ENCODE data around the gene PDK1.
"Not testable (repeated sequence)": the region's sequence is repeated elsewhere in the genome, so short reads cannot be mapped to it uniquely, and the experiment has no call there.

PDK1 gene

DNA sequence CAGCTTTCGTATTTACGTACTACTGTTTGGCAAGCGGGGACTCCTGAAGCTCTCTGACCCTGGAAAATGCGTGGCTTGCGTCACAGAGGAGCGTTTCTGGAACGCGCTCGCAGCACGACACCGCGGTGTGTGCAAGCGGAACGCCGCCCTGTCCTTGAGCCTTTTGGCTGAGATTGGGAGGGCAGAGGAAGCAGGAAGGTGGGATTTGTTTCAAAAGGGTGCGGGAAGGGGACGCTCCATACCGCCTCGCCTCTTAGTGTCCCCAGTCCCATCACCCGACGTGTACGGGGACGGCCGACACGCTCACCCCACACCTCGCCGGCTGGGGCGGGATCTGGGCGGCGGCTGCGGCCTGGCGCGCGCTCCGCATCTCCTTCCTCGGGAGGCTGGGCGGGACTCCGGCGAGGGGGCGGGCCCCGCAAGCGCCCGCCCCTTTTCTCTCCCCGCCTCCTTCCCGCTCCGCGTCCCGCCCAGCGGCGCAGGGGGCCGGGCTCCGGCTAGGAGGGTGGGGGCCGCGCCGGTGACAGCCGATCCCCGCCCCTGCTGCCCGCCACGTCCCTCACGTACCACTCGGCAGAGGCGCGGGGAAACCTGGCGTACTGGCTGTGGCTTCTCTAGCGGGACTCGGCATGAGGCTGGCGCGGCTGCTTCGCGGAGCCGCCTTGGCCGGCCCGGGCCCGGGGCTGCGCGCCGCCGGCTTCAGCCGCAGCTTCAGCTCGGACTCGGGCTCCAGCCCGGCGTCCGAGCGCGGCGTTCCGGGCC, at the start of gene PDK1:
TSS of gene PDK1 (plus strand) at position 569 of the 762 bp plus-strand sequence. CDS start at position 630, 61 bp downstream.
- peak; percentile 82 for TF ChIP-seq POLR2A (IDR thresholded peaks at IDR 0.05; ENCODE audit: low read depth, low read length)
- peak; percentile 80 for DNase-seq (ENCODE audit: insufficient read length, low spot score)
- FAIRE-seq = no peak

DNA sequence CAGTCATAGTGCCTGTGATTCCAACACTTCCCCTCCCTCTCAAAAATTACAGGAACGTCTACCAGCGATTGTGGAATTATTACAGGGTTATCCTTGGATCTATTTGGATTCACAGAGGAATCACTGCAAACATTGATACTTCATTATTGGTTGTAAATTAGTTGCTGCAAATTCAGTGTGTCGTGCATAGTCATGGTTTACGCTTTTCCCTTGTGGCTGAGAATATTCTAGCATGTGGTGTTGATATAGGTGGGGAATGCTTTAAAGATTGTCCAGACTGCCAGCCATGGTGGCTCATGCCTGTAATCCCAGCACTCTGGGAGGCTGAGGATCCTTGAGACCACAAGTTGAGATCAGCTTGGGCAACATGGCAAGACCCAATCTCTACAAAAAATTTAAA, 48.7 kb upstream of the PDK1 start:
- no peak for FAIRE-seq
- no peak for TF ChIP-seq POLR2A (IDR thresholded peaks at IDR 0.05; ENCODE audit: low read depth, low read length)
- no peak for DNase-seq (ENCODE audit: insufficient read length, low spot score)

DNA sequence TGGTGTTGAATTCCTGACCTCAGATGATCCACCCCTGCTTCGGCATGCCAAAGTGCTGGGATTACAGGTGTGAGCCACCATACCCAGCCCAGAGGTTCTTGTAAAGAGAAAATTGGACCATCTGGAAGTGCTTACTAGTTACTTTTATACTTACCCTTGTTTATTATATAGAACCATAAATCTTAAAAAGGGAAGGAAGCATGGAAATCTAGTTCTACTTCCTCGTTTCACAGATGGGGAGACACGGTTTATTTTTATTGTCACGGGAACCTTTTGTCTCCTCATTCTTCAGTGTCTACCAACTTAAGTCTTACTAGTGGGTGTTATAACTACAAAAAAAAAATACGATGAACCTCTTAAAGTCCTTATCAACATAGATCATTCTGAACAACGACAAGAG, 45.8 kb upstream of the PDK1 start:
- FAIRE-seq (no peak), DNase-seq (ENCODE audit: insufficient read length, low spot score) (no peak)
- TF ChIP-seq POLR2A (IDR thresholded peaks at IDR 0.05; ENCODE audit: low read depth, low read length) = no peak

DNA sequence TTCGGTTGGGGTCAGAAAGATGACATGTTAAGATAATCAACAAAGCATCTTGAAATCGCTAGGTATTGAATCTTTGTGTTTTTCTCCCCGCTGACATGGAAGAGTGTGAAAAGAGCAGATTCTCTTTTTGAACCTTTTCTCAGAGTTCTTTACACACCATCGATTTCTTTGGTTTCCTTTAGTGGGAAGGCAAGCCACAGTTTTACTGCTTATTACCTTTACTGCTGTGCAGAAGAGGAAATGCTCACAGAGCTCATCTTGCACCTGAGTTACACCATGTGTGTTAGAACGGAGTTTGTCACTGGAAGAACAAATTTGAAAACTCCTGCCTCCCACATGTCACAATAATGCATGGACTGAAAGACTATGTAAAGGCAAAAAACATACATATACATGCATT, 45.3 kb upstream of the PDK1 start:
- FAIRE-seq (no peak), DNase-seq (ENCODE audit: insufficient read length, low spot score) (no peak)

DNA sequence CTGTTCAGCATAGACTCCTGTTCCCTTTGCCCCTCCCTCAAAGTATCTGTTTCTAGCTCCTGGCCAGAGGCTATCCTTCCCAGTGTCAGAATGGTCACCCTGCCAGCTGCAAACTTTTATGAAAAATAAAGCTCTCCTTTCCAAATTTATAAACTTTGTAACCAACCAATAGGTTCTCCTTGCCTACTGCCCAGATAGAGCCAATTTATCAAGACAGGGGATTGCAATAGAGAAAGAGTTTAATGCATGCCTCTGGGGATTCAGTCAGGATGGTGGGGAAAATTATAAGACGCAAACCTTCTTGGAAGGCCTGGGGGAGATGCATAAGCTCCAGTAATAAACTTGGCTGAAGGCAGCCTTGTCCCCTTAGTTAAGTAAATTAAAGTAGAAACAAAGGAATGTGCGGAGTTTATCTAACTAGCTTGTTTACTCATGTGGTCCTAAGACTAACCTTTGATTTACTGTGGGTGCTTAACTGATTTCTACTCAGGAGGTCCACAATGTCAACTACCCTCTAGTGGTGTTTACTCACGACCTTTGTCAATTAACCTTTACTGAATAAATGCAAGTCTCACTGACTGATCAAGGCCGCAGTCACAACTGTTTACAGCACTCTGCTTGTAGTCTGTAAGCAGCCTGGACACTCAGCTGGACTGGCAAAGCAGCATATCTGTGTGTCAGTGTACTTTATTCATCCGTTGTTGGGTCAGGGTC, 42.9 kb upstream of the PDK1 start:
- FAIRE-seq (no peak), DNase-seq (ENCODE audit: insufficient read length, low spot score) (no peak)
- TF ChIP-seq POLR2A (IDR thresholded peaks at IDR 0.05; ENCODE audit: low read depth, low read length) = no peak

More for the DNA sequence above, 45.3 kb upstream of the PDK1 start:
- TF ChIP-seq POLR2A (IDR thresholded peaks at IDR 0.05; ENCODE audit: low read depth, low read length) = no peak

DNA sequence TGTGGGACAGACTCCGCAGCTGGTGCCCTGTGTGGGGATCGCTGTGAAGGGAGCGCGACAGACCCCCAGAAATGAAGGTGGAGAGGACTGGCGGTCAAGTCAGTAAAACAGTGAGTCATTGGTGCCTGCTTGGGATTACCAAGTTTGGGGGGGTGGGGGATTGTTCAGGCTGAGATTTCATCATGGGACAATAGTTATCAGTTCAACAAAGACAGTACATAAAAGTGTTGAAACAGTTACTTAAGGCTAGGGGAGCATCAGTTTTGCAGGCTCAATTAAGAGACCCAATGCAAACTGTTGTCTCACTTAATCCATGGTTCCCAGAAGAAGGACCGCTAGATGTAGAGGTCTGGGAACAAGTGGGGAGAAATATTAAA, 42.4 kb upstream of the PDK1 start:
- FAIRE-seq (no peak), DNase-seq (ENCODE audit: insufficient read length, low spot score) (no peak)
- TF ChIP-seq POLR2A (IDR thresholded peaks at IDR 0.05; ENCODE audit: low read depth, low read length) = no peak

DNA sequence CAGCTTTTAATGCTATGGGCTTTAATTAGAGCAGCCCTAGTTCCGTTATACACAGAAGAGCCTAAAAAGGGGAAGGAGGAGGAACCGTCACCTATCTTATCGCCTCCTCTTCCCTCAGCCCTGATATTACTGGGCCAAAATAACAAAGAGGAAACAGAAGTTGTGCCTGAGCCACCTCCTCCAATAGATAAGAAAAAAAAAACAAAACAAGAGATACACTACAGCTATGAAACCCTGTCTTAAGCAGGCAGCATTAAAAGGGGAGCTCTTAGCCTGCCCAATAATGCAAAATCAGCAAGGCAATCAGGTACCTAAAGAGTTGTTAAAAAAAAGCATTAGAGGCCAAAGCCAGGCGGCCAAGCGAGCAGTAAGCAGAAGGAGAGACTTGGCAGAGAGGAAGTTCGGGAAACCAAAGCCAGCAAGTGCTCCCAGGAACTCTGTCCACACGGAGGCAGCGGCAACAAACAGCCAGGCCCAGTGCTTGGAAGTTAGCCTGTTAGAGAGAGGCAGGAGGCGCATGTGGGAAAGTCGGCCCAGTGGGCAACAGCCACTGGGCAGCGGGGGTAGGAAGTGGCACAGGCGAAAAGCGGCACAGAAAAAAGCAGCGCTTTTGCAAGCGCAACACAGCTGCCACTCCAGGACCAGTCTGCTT, 41.8 kb upstream of the PDK1 start:
- FAIRE-seq = no peak
- DNase-seq (ENCODE audit: insufficient read length, low spot score) = no peak
- TF ChIP-seq POLR2A (IDR thresholded peaks at IDR 0.05; ENCODE audit: low read depth, low read length) = no peak

DNA sequence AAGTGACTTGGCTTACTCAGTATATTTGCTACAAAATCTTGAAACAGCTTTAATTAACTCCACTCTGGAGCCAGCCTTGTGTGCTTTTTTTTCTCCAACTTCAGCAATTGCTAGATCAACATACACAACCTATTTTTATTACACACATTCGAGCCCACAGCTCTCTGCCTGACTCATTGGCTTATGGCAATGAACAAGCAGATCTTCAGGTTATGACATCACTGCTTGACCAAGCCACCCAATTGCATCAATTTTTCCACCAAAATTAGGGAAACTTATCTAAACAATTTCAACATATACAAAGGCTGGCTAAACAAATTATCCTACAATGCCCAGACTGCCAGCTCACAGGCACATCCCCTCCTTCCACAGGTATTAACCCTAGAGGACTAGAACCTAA, 39.6 kb upstream of the PDK1 start:
- FAIRE-seq = no peak
- no peak for DNase-seq (ENCODE audit: insufficient read length, low spot score)
- TF ChIP-seq POLR2A (IDR thresholded peaks at IDR 0.05; ENCODE audit: low read depth, low read length) = no peak

DNA sequence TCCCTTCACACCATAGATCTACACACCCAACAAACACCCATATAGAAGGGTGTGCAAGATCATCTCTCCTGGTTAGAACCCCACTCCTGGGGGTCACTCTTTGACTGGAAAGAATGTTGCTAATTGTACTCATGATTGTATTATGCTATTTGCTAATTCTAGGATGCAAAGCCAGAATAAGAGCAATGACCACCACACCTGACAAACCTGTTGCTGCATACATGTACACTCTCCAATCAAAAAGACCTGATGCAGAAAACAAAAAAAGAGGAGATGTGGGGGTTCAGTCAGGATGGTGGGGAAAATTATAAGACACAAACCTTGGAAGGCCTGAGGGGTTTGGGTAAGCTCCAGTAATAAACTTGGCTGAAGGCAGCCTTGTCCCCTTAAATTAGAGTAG, 36.9 kb upstream of the PDK1 start:
- no peak for TF ChIP-seq POLR2A (IDR thresholded peaks at IDR 0.05; ENCODE audit: low read depth, low read length)
- DNase-seq (ENCODE audit: insufficient read length, low spot score) (no peak), FAIRE-seq (no peak)

DNA sequence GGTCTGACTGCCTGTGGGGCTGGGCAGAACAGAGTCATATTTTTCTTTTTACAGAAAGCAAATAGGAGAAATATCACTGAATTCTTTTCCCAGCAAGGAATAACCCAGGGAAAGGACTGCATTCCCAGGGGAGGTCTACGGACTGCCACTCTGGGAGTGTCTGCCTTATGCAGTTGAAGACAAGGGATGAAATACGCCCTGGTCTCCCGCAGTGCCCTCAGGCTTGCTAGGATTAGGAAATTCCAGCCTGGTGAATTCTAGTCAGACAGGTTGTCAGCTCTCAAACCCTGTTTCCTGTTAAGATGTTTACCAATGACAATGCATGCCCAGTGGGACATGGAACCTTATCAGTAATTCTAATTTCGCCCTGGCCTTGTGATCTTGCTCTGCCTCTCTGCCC, 30.3 kb upstream of the PDK1 start:
- FAIRE-seq (no peak), DNase-seq (ENCODE audit: insufficient read length, low spot score) (no peak)
- TF ChIP-seq POLR2A (IDR thresholded peaks at IDR 0.05; ENCODE audit: low read depth, low read length) = no peak

DNA sequence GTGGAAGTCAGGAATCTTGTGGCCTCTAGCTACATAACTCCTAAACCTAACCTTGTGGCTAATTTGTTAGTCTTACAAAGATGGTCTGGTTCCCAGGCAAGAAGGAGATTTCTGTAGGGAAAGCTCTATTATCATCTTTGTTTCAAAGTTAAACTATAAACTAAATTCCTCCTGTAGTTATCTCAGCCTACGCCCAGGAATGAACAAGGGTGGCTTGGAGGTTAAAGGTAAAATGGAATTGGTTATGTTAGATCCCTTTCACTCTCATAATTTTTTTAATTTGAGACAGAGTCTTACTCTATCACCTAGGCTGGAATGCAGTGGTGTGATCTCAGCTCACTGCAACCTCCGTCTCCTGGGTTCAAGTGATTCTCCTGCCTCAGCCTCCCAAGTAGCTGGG, 24.6 kb upstream of the PDK1 start:
- FAIRE-seq (no peak), DNase-seq (ENCODE audit: insufficient read length, low spot score) (no peak)
- TF ChIP-seq POLR2A (IDR thresholded peaks at IDR 0.05; ENCODE audit: low read depth, low read length) = no peak

DNA sequence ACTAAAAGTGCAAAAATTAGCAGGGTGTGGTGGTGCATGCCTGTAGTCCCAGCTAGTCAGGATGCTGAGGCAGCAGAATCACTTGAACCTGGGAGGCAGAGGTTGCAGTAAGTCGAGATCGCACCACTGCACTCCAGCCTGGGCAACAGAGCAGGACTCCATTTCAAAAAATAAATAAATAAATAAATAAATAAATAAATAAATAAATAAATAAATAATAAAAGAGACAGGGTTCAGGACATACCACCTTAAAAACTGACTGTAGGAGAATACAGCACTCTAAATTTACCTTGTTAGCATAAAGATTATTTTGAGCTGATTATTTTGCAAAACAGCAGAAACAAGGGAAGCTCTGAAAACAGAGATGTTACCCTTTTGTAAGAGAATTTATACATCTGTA, 23.4 kb upstream of the PDK1 start:
- not testable (repeated sequence) for FAIRE-seq; DNase-seq (ENCODE audit: insufficient read length, low spot score)

DNA sequence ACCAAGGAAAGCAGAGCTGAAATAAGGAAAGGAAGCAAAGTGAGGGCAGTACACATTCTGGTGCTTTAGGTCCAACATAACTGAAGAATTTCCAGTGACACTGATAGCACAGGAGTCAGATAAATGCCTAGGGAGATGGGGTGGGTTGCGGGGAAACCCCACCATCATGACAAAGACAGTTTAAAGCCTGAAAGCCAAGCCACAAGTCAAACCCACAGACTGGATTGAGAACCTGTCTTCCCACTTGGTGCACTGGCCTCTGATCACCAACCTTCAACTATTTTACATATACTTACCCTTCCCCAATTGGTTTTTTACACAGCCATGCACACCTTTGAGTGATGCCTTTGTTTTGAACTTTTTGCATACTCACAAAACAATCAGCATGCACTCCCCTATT, 22.2 kb upstream of the PDK1 start:
- DNase-seq (ENCODE audit: insufficient read length, low spot score) (no peak), FAIRE-seq (no peak)
- TF ChIP-seq POLR2A (IDR thresholded peaks at IDR 0.05; ENCODE audit: low read depth, low read length) = no peak

DNA sequence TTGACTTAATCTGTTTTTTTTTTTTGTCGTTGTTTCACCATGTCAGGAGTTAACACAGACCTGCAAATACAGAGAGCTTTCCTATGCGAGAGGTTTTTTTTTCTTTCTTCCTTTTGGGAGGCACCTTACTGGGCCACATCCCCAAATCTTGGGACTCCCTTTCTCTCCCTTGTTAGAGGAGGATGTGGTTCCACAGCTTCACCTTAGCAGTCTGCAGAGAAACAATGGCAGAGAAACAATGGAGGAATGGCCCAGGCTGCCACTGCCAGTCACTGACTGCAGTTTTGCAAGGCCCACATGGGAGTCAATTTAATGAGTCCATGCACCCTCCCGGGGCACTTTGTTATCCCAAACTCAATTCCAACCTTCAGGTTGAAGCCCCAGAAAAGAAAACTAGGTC, 20.8 kb upstream of the PDK1 start:
- DNase-seq (ENCODE audit: insufficient read length, low spot score) (no peak), FAIRE-seq (no peak)
- TF ChIP-seq POLR2A (IDR thresholded peaks at IDR 0.05; ENCODE audit: low read depth, low read length) = no peak

DNA sequence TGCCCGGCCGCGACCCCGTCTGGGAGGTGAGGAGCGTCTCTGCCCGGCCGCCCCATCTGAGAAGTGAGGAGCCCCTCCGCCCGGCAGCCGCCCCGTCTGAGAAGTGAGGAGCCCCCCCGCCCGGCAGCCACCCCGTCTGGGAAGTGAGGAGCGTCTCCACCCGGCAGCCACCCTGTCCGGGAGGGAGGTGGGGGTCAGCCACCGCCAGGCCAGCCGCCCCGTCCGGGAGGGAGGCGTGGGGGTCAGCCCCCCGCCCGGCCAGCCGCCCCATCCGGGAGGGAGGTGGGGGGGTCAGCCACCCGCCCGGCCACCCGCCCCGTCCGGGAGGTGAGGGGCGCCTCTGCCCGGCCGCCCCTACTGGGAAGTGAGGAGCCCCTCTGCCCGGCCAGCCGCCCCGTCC, 18.0 kb upstream of the PDK1 start:
- not testable (repeated sequence) for DNase-seq (ENCODE audit: insufficient read length, low spot score); FAIRE-seq
